GM21423 (cell line): ENCODE measurements around the gene SLC25A12.
"Not testable (repeated sequence)": the region's sequence is repeated elsewhere in the genome, so short reads cannot be mapped to it uniquely, and the experiment has no call there.

Source experiments
- ATAC-seq: cut with Tn5 transposase; IDR thresholded peaks from one replicate; pipeline ENCODE4 v1.9.1; 2021; ENCODE audit warnings: mild to moderate bottlenecking, moderate library complexity; ENCODE audit not compliant: unreplicated experiment

Gene SLC25A12

DNA sequence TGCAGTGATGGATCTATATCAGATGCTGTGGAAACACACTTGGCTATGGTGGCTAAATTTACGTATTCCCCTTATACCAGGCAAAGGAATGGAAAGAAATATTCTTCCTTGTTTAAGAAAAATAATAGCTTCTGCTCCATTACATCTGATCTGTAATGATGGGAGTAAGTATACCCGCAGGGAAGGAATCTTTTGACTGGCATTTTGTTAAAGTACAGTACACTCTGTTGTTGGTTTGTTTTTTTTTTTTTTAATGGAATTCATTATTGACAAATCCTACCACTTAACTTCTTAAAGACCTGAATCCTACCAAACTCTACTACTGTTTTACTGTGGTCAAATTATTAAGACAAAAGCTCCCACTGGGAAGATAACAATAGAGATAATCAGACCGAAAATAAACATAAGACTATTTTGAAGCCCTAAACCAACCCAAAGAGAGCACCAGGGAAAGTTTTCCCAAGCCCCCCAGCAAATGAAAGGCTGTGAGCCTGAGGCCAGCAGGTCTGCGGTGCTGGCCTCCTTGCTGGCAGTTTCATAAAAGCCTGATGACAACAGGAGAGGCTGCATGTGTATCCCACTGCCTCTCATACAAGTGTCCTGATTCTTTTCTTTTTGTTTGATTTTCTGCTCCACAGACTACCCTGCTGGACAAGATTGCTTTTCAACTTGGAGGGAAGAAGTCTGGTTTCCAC lies 101.0 kb downstream of the SLC25A12 start:
- no peak for ATAC-seq

GRCh38 chr2:171792157-171792556 lies 101.9 kb downstream of the SLC25A12 start:
- ATAC-seq: no peak

- ATAC-seq: no peak
Measured at GRCh38 chr2:171791361-171791760, 102.7 kb downstream of the SLC25A12 start.

GRCh38 chr2:171789956-171790355 lies 104.1 kb downstream of the SLC25A12 start:
- no peak for ATAC-seq

DNA sequence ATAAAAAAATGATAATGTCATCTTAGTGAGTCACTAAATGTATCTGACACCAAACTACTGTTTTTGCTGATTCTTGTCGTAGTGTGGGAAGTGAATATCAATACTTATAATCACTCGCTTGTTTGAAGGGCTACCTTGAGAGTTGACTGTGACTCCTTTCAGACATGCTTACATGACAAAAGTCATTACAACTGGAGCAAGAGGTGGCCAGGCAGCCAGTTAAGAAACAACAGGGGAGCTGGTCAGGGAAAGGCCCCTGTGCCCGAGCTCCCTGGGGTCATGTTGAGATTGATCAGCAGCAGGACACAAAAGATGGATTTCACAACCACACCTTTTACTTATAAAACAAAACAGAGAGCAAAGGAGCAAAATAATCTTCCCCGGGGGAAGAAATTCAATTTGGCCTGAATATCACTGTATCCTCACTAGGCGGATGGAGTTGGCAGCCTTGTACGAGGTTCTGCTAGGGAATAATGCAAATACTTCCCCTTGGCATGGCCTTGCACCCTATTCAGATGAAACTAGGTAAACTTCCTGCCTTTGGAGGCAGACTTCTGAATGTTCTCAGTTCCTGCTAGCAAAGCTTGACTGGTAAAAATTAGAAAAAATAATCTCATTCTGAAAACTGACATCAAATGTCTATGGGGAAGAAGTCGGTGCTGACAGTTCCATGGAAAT lies 105.6 kb downstream of the SLC25A12 start:
- no peak for ATAC-seq

- ATAC-seq: no peak
Measured at GRCh38 chr2:171787333-171788072, 106.5 kb downstream of the SLC25A12 start.

DNA sequence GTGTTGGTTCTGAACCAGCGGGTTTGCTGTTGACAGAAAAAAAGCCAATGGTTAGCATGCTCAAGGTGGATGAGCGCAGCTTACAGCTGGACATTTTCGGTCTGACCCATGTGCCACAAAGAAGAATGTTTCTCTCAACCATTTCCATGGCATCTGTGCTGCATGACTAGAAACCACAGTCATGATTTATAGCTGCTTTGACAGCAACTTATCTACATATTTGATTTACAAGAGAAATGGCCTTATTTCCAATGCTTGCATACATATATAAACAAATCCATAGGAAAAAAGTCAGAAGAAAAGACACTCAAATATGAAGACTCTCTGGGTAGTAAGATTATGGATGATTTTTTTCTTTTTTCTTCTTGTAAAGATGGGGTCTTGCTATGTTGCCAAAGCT lies 108.6 kb downstream of the SLC25A12 start:
- ATAC-seq: no peak

GRCh38 chr2:171778515-171778914 lies 115.5 kb downstream of the SLC25A12 start:
- no peak for ATAC-seq

GRCh38 chr2:171774581-171774980 lies 119.5 kb downstream of the SLC25A12 start:
- not testable (repeated sequence) for ATAC-seq

- ATAC-seq: no peak
Measured at GRCh38 chr2:171772373-171772772, 121.7 kb downstream of the SLC25A12 start.

DNA sequence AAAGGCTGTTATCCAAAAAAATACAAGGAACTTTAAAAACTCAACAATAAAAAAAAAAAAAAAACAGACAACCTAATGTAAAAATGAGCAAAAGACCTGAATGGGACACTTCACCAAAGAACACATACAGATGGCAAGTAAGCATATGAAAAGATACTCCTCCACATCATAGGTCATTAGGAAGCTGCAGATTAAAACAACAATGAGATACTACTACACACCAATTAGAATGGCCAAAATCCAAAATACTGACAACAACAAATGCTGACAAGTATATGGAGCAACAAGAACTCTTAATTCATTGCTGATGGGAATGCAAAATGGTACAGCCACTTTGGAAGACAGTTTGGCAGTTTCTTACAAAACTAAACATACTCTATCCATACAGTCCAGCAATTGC lies 122.6 kb downstream of the SLC25A12 start:
- ATAC-seq: no peak

DNA sequence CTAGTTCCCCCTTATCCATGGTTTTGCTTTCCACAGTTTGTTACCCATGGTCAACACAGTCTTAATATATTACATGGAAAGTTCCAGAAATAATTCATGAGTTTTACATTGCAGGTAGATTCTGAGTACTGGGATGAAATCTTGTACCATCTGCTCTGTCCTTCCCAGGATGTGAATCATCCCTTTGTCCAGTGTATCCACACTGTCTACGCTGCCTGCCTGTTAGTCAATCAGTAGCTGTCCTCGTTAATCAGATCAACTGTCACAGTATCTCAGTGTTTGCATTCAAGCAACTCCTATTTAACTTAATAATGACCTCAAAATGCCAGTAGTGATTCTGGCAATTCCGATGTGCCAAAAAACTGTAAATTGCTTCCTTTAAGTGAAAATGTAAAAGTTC lies 130.4 kb downstream of the SLC25A12 start:
- ATAC-seq: no peak

DNA sequence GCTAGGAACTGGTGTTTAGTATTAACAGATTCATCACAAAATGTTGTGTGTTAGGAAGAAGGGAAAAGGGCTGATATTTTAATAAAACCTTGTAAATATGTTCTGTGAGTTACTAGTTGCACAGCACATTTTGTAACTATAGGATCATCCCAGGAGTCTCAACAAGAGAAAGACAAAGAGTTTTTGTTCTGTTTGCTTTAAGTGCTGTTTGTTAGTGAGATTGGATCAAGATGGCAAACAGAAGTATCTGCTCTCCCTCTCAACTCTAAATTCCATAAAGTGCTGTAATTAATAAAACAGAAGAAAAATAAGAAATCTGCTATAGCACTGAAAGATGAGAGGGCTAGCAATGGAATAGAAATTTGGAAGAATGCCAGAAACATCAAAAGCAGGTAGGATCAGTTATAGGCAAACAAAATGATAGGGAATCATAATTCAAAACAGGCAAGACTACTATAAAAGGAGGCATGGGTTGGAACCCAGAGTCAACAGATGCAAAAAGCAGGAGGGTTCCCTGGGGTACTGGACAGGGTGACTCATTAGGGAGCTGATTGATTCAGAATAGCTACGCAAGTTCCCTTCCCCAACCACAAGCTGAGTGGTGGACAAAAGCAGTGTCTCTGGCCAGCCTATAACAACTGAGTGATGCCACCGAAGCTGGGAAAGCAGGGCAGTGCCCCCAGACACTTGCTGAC lies 131.0 kb downstream of the SLC25A12 start:
- ATAC-seq: no peak

- not testable (repeated sequence) for ATAC-seq
Measured at GRCh38 chr2:171761176-171761575, 132.9 kb downstream of the SLC25A12 start.

- not testable (repeated sequence) for ATAC-seq
Measured at GRCh38 chr2:171758762-171759161, 135.3 kb downstream of the SLC25A12 start.

- ATAC-seq: no peak
Measured at GRCh38 chr2:171754254-171754939, 139.6 kb downstream of the SLC25A12 start.

GRCh38 chr2:171747371-171747770 lies 146.7 kb downstream of the SLC25A12 start:
- ATAC-seq: no peak

GRCh38 chr2:171745806-171746205 lies 148.2 kb downstream of the SLC25A12 start:
- ATAC-seq: no peak

DNA sequence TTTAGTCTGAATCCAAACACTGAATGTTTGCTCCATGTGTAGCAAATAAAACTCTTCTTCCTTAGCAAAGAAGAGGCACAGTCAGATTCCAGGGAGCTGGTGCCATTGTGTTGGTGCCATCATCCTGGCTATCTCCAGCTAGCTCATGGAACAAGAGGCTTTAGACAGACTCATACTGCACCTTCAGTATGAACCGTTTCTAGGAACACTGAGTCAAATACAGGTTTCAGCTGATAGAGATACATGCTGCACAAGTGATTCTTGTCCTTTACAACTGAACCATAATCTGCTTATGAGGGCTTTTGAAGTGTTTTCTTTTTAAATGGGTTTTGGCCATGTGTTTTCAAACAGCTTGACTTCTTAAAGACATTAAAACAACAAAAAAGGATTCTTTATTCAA lies 148.9 kb downstream of the SLC25A12 start:
- no peak for ATAC-seq

GRCh38 chr2:171742760-171743159 lies 151.3 kb downstream of the SLC25A12 start:
- no peak for ATAC-seq

GRCh38 chr2:171741189-171741588 lies 152.9 kb downstream of the SLC25A12 start:
- no peak for ATAC-seq
